ENCODE data around the gene TMEM8B. TPM values are rescaled to one million over a fixed set of nuclear protein-coding genes. Genes with fewer than 3 reads are reported as not detected.

TMEM8B gene
- total RNA-seq, 1 experiment from 2014 or later: 4.6 TPM

- TF ChIP-seq CTCF (IDR thresholded peaks at IDR 0.05; ENCODE audit: unreplicated experiment): no peak
- Mint-ChIP-seq H3K4me3 (ENCODE audit: unreplicated experiment) (no peak overlapping the region), H3K9me3 (ENCODE audit: unreplicated experiment) (no peaks in the 10 kb centered on the region), H3K4me1 (ENCODE audit: insufficient read depth, unreplicated experiment) (peaks cover 28% of the 10 kb centered on the region), H3K36me3 (ENCODE audit: insufficient read depth, unreplicated experiment) (no peaks in the 10 kb centered on the region), H3K27ac (ENCODE audit: low read depth, unreplicated experiment) (no peak overlapping the region), H3K27me3 (ENCODE audit: insufficient read depth, unreplicated experiment) (no peaks in the 10 kb centered on the region)
- no TSS peak for BruUV-seq (replicated peaks)
- intact Hi-C loops (cut with micrococcal nuclease): no loop called here
- no peak for DNase-seq (ENCODE audit: unreplicated experiment)
- ChIA-PET CTCF (interaction anchor here (0.6 to 1.4 kb wide), 6 partner anchors 8 to 56 kb away, joined by 3 to 5 read pairs (median 4); no protein-coding TSS in a partner anchor), POLR2A (interaction anchor here (0.6 to 1.6 kb wide), 3 partner anchors 17 to 1879 kb away, joined by 3 to 5 read pairs (median 4); partner anchors contain the start of genes FAM221B, HINT2 and TMEM8B)
These were observed 17.1 kb downstream of the TMEM8B start for GRCh38 chr9:35845824-35846771.

- Mint-ChIP-seq H3K27ac (ENCODE audit: low read depth, unreplicated experiment) (no peak overlapping the region), H3K27me3 (ENCODE audit: insufficient read depth, unreplicated experiment) (no peaks in the 10 kb centered on the region), H3K4me1 (ENCODE audit: insufficient read depth, unreplicated experiment) (peaks cover 28% of the 10 kb centered on the region), H3K36me3 (ENCODE audit: insufficient read depth, unreplicated experiment) (no peaks in the 10 kb centered on the region), H3K4me3 (ENCODE audit: unreplicated experiment) (no peak overlapping the region), H3K9me3 (ENCODE audit: unreplicated experiment) (no peaks in the 10 kb centered on the region)
- POLR2A ChIA-PET: interaction anchor here (0.7 to 1.4 kb wide), 3 partner anchors 15 to 22 kb away, joined by 3 read pairs; partner anchors contain the start of genes FAM221B and TMEM8B
- intact Hi-C loops (cut with micrococcal nuclease): loop anchor here (2.0 kb wide), 1 partner anchor 35 kb away; no protein-coding TSS in a partner anchor
- BruUV-seq (replicated peaks): no TSS peak
- DNase-seq (ENCODE audit: unreplicated experiment): peak; percentile 60
- CTCF ChIA-PET: interaction anchor here (0.6 to 0.8 kb wide), 3 partner anchors 19 to 28 kb away, joined by 3 to 4 read pairs (median 3); no protein-coding TSS in a partner anchor
- no peak for TF ChIP-seq CTCF (IDR thresholded peaks at IDR 0.05; ENCODE audit: unreplicated experiment)
These were observed 19.0 kb downstream of the TMEM8B start for GRCh38 chr9:35847792-35848572.

- Mint-ChIP-seq H3K36me3 (ENCODE audit: insufficient read depth, unreplicated experiment) (peaks cover 4% of the 10 kb centered on the region), H3K27ac (ENCODE audit: low read depth, unreplicated experiment) (no peak overlapping the region), H3K4me1 (ENCODE audit: insufficient read depth, unreplicated experiment) (peaks cover 15% of the 10 kb centered on the region), H3K4me3 (ENCODE audit: unreplicated experiment) (no peak overlapping the region), H3K27me3 (ENCODE audit: insufficient read depth, unreplicated experiment) (peaks cover 23% of the 10 kb centered on the region), H3K9me3 (ENCODE audit: unreplicated experiment) (no peaks in the 10 kb centered on the region)
- POLR2A ChIA-PET: interaction anchor here (0.7 to 1.1 kb wide), 2 partner anchors 18 to 39 kb away, joined by 3 to 5 read pairs; no protein-coding TSS in a partner anchor
- no peak for TF ChIP-seq CTCF (IDR thresholded peaks at IDR 0.05; ENCODE audit: unreplicated experiment)
- no TSS peak for BruUV-seq (replicated peaks)
- intact Hi-C loops (cut with micrococcal nuclease): no loop called here
- DNase-seq (ENCODE audit: unreplicated experiment): no peak
- CTCF ChIA-PET: interaction anchor here (0.6 to 1.3 kb wide), 2 partner anchors 10 to 1411 kb away, joined by 3 read pairs; no protein-coding TSS in a partner anchor
These were observed 23.3 kb downstream of the TMEM8B start for GRCh38 chr9:35852267-35852815.
